Smooth muscle cell (in vitro differentiated cells): Measurements from ENCODE around the gene PKP3. TPM values are rescaled to one million over a fixed set of nuclear protein-coding genes. Genes with fewer than 3 reads are reported as not detected.
"Not testable (repeated sequence)": the region's sequence is repeated elsewhere in the genome, so short reads cannot be mapped to it uniquely, and the experiment has no call there.

ENCODE experiments used
- DNase-seq: peaks from one replicate; lab custom pipeline; 2025; ENCODE audit not compliant: unreplicated experiment; lab: John Stamatoyannopoulos, UW
- H2AFZ ChIP-seq: fragments of 200-600 bp; sonication (generic); 2 replicates; pipeline ENCODE4 v1.6.0; 2016; ENCODE audit warnings: antibody characterized with exemption, low read depth, mild to moderate bottlenecking
- H3F3A ChIP-seq: fragments of 200-600 bp; sonication (generic); 2 replicates; pipeline ENCODE4 v1.6.0; 2017; ENCODE audit warnings: antibody characterized with exemption, low read depth
- H3K27ac ChIP-seq: fragments of 200-600 bp; sonication (generic); 2 replicates; pipeline ENCODE4 v1.5.1; 2016; ENCODE audit warnings: low read depth, mild to moderate bottlenecking
- H3K27me3 ChIP-seq: fragments of 200-600 bp; sonication (generic); 2 replicates; pipeline ENCODE4 v1.6.1; 2016; ENCODE audit warnings: low read depth, mild to moderate bottlenecking
- H3K36me3 ChIP-seq: fragments of 200-600 bp; sonication (generic); 2 replicates; pipeline ENCODE4 v1.5.1; 2016; ENCODE audit warnings: low read depth
- H3K4me1 ChIP-seq: fragments of 200-600 bp; sonication (generic); 2 replicates; pipeline ENCODE4 v1.5.1; 2016; ENCODE audit warnings: low read depth
- H3K4me2 ChIP-seq: fragments of 200-600 bp; sonication (generic); 2 replicates; pipeline ENCODE4 v1.6.0; 2016; ENCODE audit warnings: mild to moderate bottlenecking
- H3K4me3 ChIP-seq: fragments of 200-600 bp; sonication (generic); 2 replicates; pipeline ENCODE4 v1.5.1; 2016; ENCODE audit warnings: mild to moderate bottlenecking
- H3K79me2 ChIP-seq: fragments of 200-600 bp; sonication (generic); 2 replicates; pipeline ENCODE4 v1.6.0; 2016; ENCODE audit warnings: low read depth, mild to moderate bottlenecking
- H3K9ac ChIP-seq: fragments of 200-600 bp; sonication (generic); 2 replicates; pipeline ENCODE4 v1.6.0; 2016; ENCODE audit warnings: low read depth
- H3K9me3 ChIP-seq: fragments of 200-600 bp; sonication (generic); replicated peaks from 2 replicates; pipeline ENCODE4 v1.5.1; 2016; ENCODE audit warnings: low read depth
- H4K20me1 ChIP-seq: fragments of 200-600 bp; sonication (generic); 2 replicates; pipeline ENCODE4 v1.6.0; 2016; ENCODE audit warnings: low read depth
- CTCF ChIP-seq: fragments of 200-600 bp; sonication (generic); IDR thresholded peaks from 2 replicates; pipeline ENCODE4 v1.5.1; 2017; ENCODE audit warnings: borderline replicate concordance, mild to moderate bottlenecking, antibody characterized with exemption; ENCODE audit not compliant: insufficient read depth, poor library complexity, severe bottlenecking
- WGBS: methylation state at CpG from one replicate; pipeline ENCODE4 v1.1.7; 2016; ENCODE audit warnings: low lambda C conversion rate; 5-methylcytosine and 5-hydroxymethylcytosine counted together
- polyA plus RNA-seq: library from polyadenylated mRNA; unstranded; fragments of >200 nt; fragmentation: Nextera tagmentation; extraction: Ambion mirVana; gene quantifications from 2 replicates; pipeline ENCODE4 v1.2.1, GENCODE V29; 2016
- total RNA-seq: library from RNA; depleted of rRNA; stranded (reverse); fragments of >200 nt; gene quantifications from 2 replicates; pipeline ENCODE4 v1.2.3, GENCODE V29; 2014

The PKP3 gene
- total and polyA plus RNA-seq, 2 experiments from 2014 or later, result 24.6 to 61.2 TPM

- Histone ChIP-seq H3K27me3 (peaks cover 7% of the 10 kb centered on the region), H3K4me2 (no peak overlapping the region), H3K9me3 (no peaks in the 10 kb centered on the region), H3K27ac (no peak overlapping the region), H3K79me2 (no peaks in the 10 kb centered on the region), H3K36me3 (no peaks in the 10 kb centered on the region), H3F3A (peaks cover 8% of the 10 kb centered on the region), H3K4me3 (no peak overlapping the region), H4K20me1 (no peaks in the 10 kb centered on the region), H3K9ac (no peak overlapping the region), H2AFZ (no peak overlapping the region), H3K4me1 (no peaks in the 10 kb centered on the region)
- DNase-seq, result no peak
- TF ChIP-seq CTCF, result no peak
- 94% methylated on average over 4 of the region's 4 CpGs for WGBS
Measured at GRCh38 chr11:424232-424631, 30.2 kb downstream of the PKP3 start.

GRCh38 chr11:424766-425165 lies 30.8 kb downstream of the PKP3 start:
- not testable (repeated sequence) for H4K20me1 ChIP-seq, H3K79me2 ChIP-seq, H3K36me3 ChIP-seq, H3K9me3 ChIP-seq, H3K4me1 ChIP-seq, DNase-seq, H3K4me2 ChIP-seq, H3K9ac ChIP-seq, H2AFZ ChIP-seq, H3K27ac ChIP-seq, H3K27me3 ChIP-seq, H3K4me3 ChIP-seq, H3F3A ChIP-seq
- WGBS, result 69% methylated on average over 26 of the region's 45 CpGs

GRCh38 chr11:425301-425700 lies 31.3 kb downstream of the PKP3 start:
- H3K27ac ChIP-seq, result no peak overlapping the region
- no peak overlapping the region for H3K4me3 ChIP-seq
- H3F3A ChIP-seq, result peaks cover 8% of the 10 kb centered on the region
- H3K79me2 ChIP-seq, result no peaks in the 10 kb centered on the region
- WGBS, result 67% methylated on average over 4 of the region's 4 CpGs
- no peaks in the 10 kb centered on the region for H3K4me1 ChIP-seq
- H3K9me3 ChIP-seq, result no peaks in the 10 kb centered on the region
- no peak overlapping the region for H3K4me2 ChIP-seq
- TF ChIP-seq CTCF, result no peak
- DNase-seq, result no peak
- no peak overlapping the region for H2AFZ ChIP-seq
- H4K20me1 ChIP-seq, result no peaks in the 10 kb centered on the region
- no peak overlapping the region for H3K9ac ChIP-seq
- no peaks in the 10 kb centered on the region for H3K36me3 ChIP-seq
- H3K27me3 ChIP-seq, result peaks cover 7% of the 10 kb centered on the region

GRCh38 chr11:426851-427250 lies 32.8 kb downstream of the PKP3 start:
- Histone ChIP-seq H3K4me1 (no peaks in the 10 kb centered on the region), H2AFZ (no peak overlapping the region), H4K20me1 (no peaks in the 10 kb centered on the region), H3K27ac (no peak overlapping the region), H3K4me2 (no peak overlapping the region), H3K27me3 (peaks cover 7% of the 10 kb centered on the region), H3K9me3 (no peaks in the 10 kb centered on the region), H3K4me3 (no peak overlapping the region), H3K79me2 (no peaks in the 10 kb centered on the region), H3F3A (peaks cover 4% of the 10 kb centered on the region), H3K36me3 (no peaks in the 10 kb centered on the region), H3K9ac (no peak overlapping the region)
- no peak for DNase-seq
- TF ChIP-seq CTCF, result no peak
- WGBS, result 95% methylated on average over 8 of the region's 8 CpGs
